Measurements from ENCODE around the gene OSBPL7.

DNA sequence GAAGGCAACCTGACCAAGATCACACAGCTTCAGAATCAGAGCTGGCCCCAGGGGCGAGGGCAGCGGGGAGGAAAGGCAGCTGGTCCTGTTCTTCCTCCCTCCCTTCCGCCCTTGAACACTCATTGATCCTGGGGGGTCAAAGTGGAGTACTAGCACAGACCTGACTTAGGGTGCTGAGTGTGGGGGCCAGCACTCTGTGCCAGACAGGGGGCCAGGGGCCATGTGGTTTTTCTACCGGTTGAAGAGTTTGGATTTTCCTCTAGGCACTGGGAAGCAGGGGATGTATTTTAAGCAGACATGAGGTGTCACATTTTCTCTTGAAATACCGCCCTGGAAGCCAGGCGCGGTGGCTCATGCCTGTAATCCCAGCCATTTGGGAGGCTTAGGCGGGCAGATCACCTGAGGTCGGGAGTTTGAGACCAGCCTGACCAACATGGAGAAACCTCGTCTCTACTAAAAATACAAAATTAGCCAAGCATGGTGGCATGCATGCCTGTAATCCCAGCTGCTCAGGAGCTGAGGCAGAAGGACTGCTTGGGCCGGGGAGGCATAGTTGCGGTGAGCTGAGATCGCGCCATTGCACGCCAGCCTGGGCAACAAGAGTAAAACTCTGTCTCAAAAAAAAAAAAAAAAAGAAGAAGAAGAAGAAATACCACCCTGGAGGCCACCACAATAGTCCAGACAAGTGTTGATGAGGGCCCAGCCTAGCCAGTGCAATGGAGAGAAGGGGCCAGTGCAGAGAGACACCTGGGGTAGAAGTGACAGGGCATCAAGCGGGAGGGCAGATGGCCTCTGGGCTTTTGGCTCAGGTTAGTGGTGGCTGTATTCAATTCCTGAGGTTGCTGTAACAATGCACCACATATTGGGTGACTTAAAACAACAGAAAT lies 15.3 kb downstream of the OSBPL7 start:
- TF ChIP-seq EZH2 (IDR thresholded peaks at IDR 0.05), result no peak
- TF ChIP-seq POLR2AphosphoS5 (IDR thresholded peaks at IDR 0.05; ENCODE audit: borderline replicate concordance, low read depth, low read length), result no peak
- TF ChIP-seq FOXP2 (optimal IDR thresholded peaks at IDR 0.05; ENCODE audit: control extremely low read depth, extremely low read length, insufficient read depth), result no peak

Measured in SK-N-MC (cell line).